Medulla oblongata (tissue), 1 donor: Measurements from ENCODE around the gene TMEM151B.
A peak's percentile ranks its signal among the peaks of the same experiment; 100 is the strongest.

Experiments used
- DNase-seq: peaks from one replicate; pipeline ENCODE4 v3.0.0-alpha.2; 2015; ENCODE audit errors: extremely low spot score

Gene TMEM151B

GRCh38 chr6:44232676-44233566, 37.3 kb upstream of the TMEM151B start:
- DNase-seq, result no peak

GRCh38 chr6:44233567-44234100, 36.6 kb upstream of the TMEM151B start:
- DNase-seq, result no peak

GRCh38 chr6:44234101-44235025, 35.9 kb upstream of the TMEM151B start:
- peak; percentile 95 for DNase-seq

- no peak for DNase-seq
Measured at GRCh38 chr6:44235269-44235668, 35.0 kb upstream of the TMEM151B start.

- no peak for DNase-seq
Measured at GRCh38 chr6:44235891-44236516, 34.2 kb upstream of the TMEM151B start.

- peak; percentile 86 for DNase-seq
Measured at GRCh38 chr6:44237021-44237812, 33.0 kb upstream of the TMEM151B start.

GRCh38 chr6:44237813-44238433, 32.3 kb upstream of the TMEM151B start:
- DNase-seq, result peak; percentile 90

- no peak for DNase-seq
Measured at GRCh38 chr6:44238687-44239350, 31.4 kb upstream of the TMEM151B start.

- no peak for DNase-seq
Measured at GRCh38 chr6:44243345-44243744, 26.9 kb upstream of the TMEM151B start.

- peak; percentile 42 for DNase-seq
Measured at GRCh38 chr6:44245391-44245911, 24.8 kb upstream of the TMEM151B start.

GRCh38 chr6:44245912-44246662, 24.2 kb upstream of the TMEM151B start:
- DNase-seq, result peak; percentile 87

- DNase-seq, result peak; percentile 98
Measured at GRCh38 chr6:44246663-44247337, 23.4 kb upstream of the TMEM151B start, which contains the start of gene HSP90AB1. HSP90AB1 (plus strand) TSS chr6:44247101; CDS start chr6:44248630, 1,529 bp downstream.

GRCh38 chr6:44247338-44248302, 22.6 kb upstream of the TMEM151B start:
- peak; percentile 82 for DNase-seq

GRCh38 chr6:44248579-44248978, 21.7 kb upstream of the TMEM151B start:
- no peak for DNase-seq

GRCh38 chr6:44249082-44249748, 21.0 kb upstream of the TMEM151B start:
- DNase-seq, result peak; percentile 33

- peak; percentile 33 for DNase-seq
Measured at GRCh38 chr6:44250067-44250717, 20.1 kb upstream of the TMEM151B start.
